HG03342 (cell line): ENCODE measurements around the gene TTC23.

ENCODE experiments used
- ATAC-seq: cut with Tn5 transposase; IDR thresholded peaks from one replicate; pipeline ENCODE4 v1.9.1; 2021; ENCODE audit warnings: mild to moderate bottlenecking, moderate library complexity; ENCODE audit not compliant: unreplicated experiment

The TTC23 gene

GRCh38 chr15:99165956-99166689, 83.3 kb downstream of the TTC23 start:
- no peak for ATAC-seq

- ATAC-seq, result no peak
Measured at GRCh38 chr15:99165020-99165790, 84.2 kb downstream of the TTC23 start.

GRCh38 chr15:99164119-99164518, 85.3 kb downstream of the TTC23 start:
- no peak for ATAC-seq

GRCh38 chr15:99163271-99164062, 85.9 kb downstream of the TTC23 start:
- ATAC-seq, result no peak

- ATAC-seq, result no peak
Measured at GRCh38 chr15:99158626-99159412, 90.6 kb downstream of the TTC23 start.

- ATAC-seq, result no peak
Measured at GRCh38 chr15:99157456-99157855, 91.9 kb downstream of the TTC23 start.

GRCh38 chr15:99155961-99156443, 93.4 kb downstream of the TTC23 start:
- ATAC-seq, result no peak

GRCh38 chr15:99154271-99154670, 95.1 kb downstream of the TTC23 start:
- ATAC-seq, result no peak

- ATAC-seq, result no peak
Measured at GRCh38 chr15:99153026-99153535, 96.3 kb downstream of the TTC23 start.

- no peak for ATAC-seq
Measured at GRCh38 chr15:99151156-99151555, 98.2 kb downstream of the TTC23 start.

GRCh38 chr15:99149366-99149765, 100.0 kb downstream of the TTC23 start:
- no peak for ATAC-seq

- ATAC-seq, result no peak
Measured at GRCh38 chr15:99148851-99149276, 100.5 kb downstream of the TTC23 start.

- ATAC-seq, result no peak
Measured at GRCh38 chr15:99146661-99147060, 102.7 kb downstream of the TTC23 start.

- ATAC-seq, result no peak
Measured at GRCh38 chr15:99145778-99146177, 103.6 kb downstream of the TTC23 start.

- no peak for ATAC-seq
Measured at GRCh38 chr15:99145005-99145404, 104.4 kb downstream of the TTC23 start.

GRCh38 chr15:99143655-99144610, 105.4 kb downstream of the TTC23 start:
- ATAC-seq, result no peak

GRCh38 chr15:99143242-99143641, 106.1 kb downstream of the TTC23 start:
- ATAC-seq, result no peak

- no peak for ATAC-seq
Measured at GRCh38 chr15:99142562-99142961, 106.8 kb downstream of the TTC23 start.

- no peak for ATAC-seq
Measured at GRCh38 chr15:99141943-99142342, 107.4 kb downstream of the TTC23 start.
